Loucy (cell line): Measurements from ENCODE around the gene INPP5K.

Experiments
- CTCF ChIP-seq: fragments of 200-600 bp; sonication (generic); conservative IDR thresholded peaks from 2 replicates; pipeline ENCODE4 v1.5.1; 2014; ENCODE audit warnings: mild to moderate bottlenecking, antibody characterized with exemption, low read length
- EZH2phosphoT487 ChIP-seq: fragments of 200-600 bp; IDR thresholded peaks from 2 replicates; pipeline ENCODE4 v1.6.1; 2018; ENCODE audit warnings: antibody characterized with exemption, mild to moderate bottlenecking, moderate library complexity, borderline replicate concordance

GRCh38 chr17:1471911-1472821 is 44.2 kb downstream of the INPP5K start:
- TF ChIP-seq CTCF (no peak), EZH2phosphoT487 (no peak)
